ENCODE data around the gene TUT1.
A peak's percentile ranks its signal among the peaks of the same experiment; 100 is the strongest.
"Not testable (repeated sequence)": the region's sequence is repeated elsewhere in the genome, so short reads cannot be mapped to it uniquely, and the experiment has no call there.

Gene TUT1

DNA sequence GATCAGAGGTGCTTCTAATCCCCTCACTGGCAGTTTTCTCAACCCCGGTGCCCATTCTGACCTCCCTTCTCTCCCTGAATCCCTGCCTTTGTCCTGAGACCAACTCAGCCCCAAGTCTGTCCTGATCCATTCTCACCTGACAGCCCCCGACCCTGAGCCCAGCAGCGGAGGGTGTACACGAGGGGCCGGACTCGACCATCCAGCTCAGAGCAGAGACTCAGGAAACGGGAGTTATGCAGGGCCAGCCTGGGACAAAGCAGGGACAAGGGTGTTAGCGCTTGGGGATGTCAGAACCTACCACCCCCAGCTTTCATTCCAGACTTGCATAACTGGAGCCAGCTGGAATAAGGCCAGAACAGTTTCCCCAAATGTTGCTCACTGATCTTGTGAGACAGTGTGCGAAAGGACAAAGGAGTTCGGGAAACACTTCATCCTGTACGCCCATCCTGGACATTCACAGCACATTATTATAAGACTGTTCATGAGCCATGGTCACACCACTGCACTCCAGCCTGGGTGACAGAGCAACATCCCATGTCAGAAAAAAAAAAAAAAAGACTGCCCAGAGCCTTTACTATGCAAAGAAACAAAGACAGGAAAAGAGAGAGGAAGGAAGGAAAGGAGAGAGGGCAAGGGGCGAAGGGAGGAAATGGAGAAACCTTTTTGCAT lies 14.1 kb downstream of the TUT1 start:
- no peak for DNase-seq (ENCODE audit: low read depth in 2 of 2)

DNA sequence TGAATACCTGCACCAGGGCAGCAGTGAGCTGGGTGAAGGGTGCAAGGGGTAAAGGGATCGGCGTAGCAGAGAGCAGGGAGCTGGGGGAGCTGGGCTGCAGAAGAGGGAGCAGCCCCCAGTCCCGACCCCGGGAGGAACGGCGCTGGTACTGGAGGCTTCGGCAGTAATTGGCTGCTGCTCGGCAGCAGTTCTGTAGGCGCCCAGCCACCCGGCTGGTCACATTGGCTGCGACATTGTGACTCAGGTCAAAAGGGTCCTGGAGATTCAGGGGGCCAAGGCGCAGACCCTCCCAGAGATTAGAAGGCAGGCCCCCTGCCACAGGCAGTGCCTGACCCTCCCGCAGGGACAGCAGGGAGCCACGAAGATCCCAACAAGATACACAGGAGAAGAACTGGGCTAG lies 15.5 kb downstream of the TUT1 start:
- DNase-seq (ENCODE audit: low read depth in 2 of 2): no peak

DNA sequence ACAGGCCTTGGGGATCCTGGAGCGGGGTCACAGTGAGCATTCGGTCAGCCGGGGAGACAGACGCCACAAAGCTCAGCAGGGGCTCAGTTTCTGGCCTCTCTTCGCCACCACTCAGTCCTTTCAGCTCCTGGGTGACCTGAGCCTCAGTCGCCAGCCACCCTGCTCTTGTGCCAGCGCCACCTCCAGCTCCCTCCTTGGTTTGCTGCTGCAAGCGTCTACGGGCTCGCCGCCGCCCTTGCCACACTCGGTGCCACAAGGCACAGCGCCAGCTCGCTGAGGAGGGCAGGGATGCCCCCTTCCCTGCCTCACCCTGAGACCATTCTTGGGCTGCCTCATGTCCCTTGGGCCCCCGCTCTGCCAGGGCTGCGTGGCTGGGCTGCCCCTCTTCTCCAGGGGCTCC lies 16.2 kb downstream of the TUT1 start:
- DNase-seq (ENCODE audit: low read depth in 2 of 2): no peak

DNA sequence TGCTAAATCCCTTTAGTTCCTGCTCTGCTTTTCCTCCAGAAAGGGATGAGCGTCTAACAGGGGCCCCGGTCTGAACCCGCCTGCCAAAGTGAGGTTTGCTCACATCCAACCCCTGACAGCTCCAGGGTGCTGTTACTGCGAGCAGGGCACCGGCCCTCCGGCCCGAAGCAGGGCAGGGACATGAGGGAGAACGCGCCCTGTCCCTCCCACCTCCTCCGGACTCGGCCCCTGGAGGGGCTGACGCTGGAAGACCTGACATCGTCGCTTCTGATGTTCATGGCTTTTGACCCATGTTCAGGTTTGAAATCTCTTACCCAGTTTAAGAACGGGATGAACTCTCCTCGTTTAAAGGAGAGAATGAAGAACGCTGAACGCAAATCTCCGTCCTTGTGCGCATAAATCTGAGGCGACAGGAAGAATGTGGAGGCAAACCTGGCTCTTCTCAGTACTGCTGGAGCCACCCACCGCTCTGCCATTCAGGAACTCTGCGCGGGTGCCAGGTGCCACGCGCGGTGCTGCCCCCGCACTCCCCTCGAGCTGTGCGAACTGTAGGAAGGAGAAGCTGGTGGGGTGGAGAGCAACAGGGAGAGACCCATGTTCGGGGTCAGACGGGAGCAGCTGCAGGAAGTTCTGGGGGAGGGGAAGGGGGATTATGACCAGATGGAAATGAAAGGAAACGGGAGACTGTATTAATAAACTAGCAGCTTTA lies 16.8 kb downstream of the TUT1 start:
- no peak for DNase-seq (ENCODE audit: low read depth in 2 of 2)

DNA sequence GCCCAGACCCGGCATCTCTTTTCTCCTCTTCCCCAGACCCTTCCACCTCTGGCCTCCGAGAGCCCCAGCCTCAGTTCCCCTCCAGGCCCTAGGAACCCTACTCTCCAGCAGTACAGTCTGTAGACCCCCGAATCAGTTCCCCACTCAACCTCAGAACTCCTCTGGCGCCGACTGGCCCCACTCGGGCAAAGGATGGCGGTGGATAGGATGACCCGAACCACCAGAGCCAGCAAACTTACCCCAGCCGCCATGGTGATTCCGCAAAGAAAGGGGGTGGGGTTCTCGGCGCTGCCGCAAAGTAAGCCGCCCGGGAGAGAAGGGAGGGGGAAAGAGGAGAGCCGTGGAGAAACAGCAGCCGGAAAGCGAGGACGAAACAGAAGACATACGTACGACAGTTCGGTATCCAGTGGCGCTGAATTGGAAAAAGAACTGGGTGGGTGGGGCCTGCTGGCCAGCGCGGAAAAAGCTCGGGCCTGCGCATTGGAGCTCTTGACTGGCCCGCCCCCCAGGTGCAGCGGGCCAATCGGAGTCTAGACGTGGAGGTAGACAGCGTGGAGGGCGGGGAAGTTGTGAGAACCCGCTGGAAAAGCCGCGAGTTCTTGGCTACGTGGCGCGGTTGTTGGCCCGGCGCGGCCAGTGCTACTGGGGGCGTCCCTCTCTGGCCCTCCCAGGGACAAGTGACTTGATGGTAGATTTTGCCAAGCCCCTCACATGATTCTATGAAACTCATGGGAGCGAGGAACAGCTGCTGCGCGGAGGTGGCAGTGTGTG lies 17.5 kb downstream of the TUT1 start, which contains the start of gene EEF1G:
EEF1G (minus strand) TSS at position 300 of the 771 bp plus-strand sequence; CDS start at position 251, 49 bp downstream.
- peak; percentile 94 to 97 for DNase-seq (ENCODE audit: low read depth in 2 of 2)

DNA sequence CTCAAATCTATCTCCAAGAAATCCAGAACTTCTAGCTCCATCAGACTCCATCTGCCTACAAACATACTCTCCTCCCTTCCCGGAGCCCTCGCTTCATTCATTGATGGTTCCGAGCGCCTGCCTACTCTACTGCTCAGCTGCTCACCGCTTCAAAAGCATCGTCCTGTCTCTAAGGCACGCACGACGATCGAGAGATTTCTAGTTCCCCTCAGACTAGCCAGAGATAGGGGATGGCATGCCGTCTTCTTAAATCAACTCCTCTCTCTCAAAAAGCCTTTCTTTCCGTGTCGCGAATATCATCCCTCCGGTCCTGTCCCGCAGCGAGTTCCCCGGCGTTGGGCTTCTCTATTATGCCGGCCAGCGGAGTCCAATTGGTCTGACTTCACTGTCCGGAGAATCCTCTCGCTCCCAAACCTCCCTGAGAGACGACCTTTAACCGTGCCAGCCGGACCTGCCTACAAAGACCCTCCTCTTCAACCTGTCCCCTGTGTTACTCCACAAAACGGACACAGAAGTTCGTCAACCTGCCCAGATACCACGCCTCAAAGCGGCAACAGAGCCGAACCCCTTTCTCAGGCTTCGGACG lies 18.2 kb downstream of the TUT1 start:
- no peak for DNase-seq (ENCODE audit: low read depth in 2 of 2)

DNA sequence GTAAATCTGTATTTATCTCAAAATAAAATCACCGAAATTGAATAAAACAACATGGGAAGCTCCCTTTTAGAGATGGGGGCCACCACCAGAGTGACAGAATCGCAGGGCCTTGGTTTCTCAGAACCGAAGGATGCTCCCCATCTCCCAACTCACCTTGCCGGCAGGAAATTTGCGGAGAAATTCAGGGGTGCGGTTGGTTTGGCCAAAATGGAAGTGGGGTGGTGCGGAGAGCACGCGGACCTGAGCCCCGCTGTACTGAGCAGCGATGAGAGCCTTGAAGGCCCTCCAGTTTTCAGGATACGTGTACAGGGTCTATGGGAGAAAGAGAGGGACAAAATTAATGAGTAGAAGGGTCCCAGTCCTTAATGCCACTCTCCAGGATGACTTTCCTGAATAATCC lies 18.9 kb downstream of the TUT1 start:
- no peak for DNase-seq (ENCODE audit: low read depth in 2 of 2)

DNA sequence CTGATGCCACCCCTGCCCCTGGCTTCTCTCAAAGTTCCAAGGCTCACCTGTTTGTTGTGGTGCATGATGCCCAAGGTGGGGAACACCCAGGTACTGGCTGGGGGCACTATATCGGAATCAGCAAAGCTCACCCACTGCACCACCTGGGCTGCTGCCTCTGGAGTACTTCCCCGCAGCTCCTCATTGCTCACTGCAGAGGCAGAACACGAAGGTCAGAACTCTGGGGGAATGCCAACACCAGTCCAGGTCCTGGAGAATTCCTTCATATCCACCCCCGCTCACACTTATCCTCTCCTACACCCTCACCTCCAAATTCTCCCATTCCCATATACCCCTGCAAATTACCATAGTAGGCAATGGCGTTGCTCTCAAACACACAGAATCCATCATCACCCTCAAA lies 19.8 kb downstream of the TUT1 start:
- DNase-seq (ENCODE audit: low read depth in 2 of 2): not testable (repeated sequence)

DNA sequence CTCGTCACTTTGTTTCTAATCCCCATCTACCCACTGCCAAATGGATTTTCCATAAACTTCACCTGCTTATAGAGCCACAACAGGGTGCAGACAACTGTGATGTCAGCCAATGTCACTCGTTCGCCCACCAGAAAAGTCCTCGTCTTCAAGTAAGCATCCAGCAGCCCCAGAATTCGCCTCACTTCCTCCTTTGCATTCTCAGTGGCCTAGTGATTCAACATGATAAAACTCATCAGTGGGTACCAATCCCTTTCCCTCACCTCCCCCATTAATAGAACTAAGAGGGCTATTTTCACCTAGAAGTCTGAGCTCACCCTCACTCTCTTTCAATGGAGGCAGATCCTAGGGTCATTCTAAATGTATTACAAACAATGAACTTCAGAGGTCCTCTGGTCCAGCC lies 20.4 kb downstream of the TUT1 start:
- DNase-seq (ENCODE audit: low read depth in 2 of 2): not testable (repeated sequence)

DNA sequence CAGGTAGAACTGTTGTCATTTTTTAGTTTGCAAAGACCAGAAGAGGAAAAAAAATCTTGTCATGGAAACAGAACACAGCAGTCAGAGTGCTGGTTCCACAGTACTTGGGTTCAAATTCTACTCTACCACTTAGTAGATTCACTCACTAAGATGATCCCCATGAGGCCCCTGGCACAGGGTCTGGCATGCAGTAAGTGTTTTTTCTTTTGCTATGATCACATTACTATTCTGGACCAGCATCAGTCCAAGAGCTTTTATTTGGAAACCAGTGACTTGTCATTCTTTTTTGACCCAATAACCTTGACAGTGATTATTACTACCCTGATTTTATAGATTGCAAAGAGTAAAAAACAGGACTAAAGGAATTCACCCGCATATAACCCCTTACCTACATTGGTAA lies 21.7 kb downstream of the TUT1 start:
- no peak for DNase-seq (ENCODE audit: low read depth in 2 of 2)

DNA sequence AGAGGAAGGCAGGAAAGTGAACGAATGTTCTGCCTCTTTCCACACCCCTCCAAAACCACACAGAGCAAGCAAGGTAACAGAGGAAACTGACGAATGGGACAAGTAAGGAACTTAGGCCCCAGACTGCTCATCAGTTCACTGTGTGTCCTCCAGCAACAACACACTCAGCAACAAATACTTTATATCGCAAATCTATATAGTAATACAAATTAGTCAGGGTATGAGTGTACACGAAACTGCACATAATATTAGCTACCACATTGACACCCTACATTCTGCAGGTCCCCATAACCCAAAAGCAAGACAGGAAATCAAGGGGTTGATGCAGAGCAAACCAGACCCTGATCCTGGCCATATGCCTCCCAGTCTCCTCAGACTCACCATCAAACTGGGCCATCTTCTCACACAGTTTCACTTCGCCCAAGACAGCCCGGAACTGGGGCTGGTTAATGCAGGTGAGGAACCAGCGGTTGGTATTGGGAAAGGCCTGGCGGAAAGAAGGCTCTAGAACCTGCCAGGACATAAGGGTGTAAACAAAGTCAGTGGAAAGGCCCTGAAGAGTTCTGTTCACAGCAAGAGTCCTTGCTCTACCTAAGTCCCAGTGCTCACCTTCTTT lies 24.2 kb downstream of the TUT1 start:
- DNase-seq (ENCODE audit: low read depth in 2 of 2): no peak

DNA sequence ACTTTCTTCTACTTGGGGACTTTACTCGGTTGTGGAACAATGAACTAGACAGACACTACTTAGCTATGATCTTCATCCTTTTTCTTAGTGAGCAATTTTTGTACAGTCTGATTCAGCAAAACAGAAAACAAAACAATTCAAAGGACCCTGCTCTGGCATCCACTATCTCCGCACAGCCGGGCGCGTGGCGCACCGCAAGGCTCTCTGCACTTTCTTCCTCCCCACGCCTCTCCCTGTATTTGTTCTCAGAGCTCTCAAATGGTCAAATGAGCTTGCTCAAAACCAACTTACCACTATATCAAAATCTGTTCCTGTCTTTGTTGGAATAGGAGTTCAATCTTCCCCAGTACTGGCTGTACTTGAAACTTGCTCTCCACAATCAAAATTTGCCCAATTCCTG lies 25.1 kb downstream of the TUT1 start:
- no peak for DNase-seq (ENCODE audit: low read depth in 2 of 2)

DNA sequence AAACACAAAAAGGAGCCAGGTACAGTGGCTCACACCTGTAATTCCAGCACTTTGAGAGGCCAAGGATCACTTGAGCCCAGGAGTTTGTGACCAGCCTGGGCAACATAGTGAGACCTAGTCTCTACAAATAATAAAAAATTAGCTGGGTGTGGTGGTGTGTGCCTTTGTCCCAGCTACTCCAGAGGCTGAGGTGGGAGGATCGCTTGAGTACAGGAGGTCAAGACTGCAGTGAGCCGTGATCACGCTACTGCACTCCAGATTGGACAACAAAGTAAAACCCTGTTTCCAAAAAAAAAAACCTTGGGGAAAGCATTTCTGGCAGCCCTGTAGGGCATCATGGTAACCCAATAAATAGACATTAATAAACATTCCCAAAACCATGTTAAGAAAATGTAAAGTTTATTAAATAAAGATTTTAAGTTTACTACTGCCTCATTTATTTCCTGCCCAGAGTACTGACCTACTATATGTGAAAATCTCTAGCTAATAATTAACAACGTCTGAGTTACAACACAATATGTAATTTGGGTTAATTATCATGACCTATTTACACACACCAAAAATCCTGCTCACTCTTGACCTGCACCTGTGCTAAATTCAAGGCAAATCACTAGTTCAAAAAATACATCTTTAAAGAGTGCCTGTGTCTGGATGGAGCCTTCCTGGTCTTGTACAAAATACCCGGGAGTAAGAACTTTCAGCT lies 26.1 kb downstream of the TUT1 start:
- no peak for DNase-seq (ENCODE audit: low read depth in 2 of 2)

DNA sequence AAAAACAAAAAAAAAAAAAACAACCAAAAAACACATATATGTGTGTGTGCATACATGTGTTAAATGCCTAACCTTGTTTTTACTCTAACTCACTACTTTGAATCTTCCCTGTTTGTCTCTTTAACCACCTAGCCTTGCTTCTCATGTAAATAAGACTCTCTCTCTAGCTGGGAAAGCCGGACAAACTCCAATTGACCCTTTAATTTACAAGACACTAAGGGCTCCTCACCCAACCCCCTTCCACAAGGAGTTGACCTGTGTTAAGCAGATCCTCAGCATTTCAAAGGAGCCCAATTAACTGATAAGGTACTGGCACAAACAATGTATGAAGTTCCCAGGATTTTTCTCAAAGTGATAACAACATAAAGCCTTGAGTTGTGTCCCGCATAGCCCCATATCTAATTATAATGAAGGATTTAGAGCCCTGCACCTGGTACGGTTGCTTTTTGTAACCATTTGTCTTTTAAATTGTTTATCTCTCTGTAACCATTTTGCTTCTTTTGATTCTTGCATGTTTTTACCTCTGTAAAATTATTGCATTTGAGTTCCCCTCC lies 29.6 kb downstream of the TUT1 start:
- not testable (repeated sequence) for DNase-seq (ENCODE audit: low read depth in 2 of 2)

DNA sequence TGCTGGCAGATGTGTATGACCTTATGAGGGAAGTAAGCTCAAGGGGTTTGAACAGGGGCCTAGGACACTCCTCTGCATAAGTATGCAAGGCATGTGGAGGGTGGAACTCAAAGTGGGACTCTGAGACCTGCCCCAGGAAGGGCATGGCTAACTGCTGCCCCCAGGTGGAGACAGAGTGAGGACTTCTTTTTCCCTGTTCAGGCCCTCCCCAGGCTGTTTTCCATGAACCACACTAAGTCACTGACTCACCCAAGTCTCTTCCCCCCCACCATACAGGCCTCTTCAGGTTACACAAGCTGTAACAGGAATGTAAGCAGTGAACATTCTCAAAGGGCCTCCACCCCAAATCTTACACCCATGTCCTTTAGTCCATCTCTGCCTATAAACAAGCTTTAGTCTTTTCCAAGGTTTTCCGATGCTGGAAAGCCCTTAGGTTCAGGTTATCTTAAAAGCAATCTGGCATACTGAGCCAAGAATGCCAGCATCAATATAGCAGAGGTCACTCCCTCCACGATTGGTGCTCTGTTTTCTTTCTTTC lies 30.7 kb downstream of the TUT1 start:
- peak; percentile 59 to 72 for DNase-seq (ENCODE audit: low read depth in 2 of 2)

DNA sequence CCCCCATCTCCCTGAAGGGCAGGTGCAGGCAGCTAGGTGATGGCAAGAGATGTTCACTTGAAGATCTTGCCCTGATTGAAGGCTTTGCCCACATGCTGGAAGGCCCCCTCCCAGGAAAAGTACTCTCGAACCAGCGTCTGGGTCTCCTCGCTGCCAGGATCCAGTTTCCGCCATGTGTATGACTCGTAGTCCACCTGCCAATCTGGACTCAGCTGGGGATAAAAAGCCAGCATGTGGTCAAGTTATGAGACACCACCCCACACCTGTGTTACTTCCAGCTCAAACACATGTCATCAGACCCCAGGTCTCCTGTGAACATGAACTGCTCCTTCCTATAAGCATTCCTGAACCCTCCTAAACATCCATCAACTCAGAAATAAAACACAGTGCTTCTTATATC lies 31.7 kb downstream of the TUT1 start:
- not testable (repeated sequence) for DNase-seq (ENCODE audit: low read depth in 2 of 2)

DNA sequence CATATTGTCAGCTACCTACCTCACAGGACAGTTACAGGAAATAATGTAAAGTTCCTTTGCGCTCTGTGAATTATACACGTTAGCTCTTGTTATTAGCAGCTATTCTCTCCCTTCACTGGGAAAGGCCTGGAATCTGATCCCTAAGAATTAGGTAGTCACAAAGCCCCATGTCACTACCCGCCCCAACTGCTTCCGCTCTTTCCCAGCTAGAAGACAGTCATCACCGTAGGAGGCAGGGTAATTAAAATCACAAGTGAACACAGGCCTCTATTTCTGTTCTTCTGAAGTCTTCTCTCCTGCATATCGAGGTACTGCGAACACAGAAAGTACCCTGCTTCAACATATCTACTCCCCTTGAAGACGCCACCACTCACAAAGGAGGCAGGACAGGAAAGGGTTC lies 32.1 kb downstream of the TUT1 start:
- no peak for DNase-seq (ENCODE audit: low read depth in 2 of 2)

DNA sequence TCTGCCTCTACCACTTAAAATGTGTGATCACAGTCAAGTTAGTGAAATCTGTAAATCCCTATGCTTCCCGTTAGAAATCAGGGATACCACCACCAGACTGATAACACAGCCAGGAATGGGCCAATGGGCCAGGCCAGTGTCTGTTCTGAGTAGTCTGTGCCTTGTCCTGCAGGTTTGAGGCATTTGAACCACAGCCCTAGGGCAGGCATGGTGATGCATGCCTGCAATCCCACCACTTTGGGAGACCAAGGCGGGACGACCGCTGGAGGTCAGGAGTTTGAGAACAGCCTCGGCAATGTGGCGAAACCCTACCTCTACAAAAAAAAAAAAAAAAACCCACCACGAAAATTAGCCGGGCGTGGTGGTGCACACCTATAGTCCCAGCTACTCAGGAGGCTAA lies 32.7 kb downstream of the TUT1 start:
- DNase-seq (ENCODE audit: low read depth in 2 of 2): no peak

DNA sequence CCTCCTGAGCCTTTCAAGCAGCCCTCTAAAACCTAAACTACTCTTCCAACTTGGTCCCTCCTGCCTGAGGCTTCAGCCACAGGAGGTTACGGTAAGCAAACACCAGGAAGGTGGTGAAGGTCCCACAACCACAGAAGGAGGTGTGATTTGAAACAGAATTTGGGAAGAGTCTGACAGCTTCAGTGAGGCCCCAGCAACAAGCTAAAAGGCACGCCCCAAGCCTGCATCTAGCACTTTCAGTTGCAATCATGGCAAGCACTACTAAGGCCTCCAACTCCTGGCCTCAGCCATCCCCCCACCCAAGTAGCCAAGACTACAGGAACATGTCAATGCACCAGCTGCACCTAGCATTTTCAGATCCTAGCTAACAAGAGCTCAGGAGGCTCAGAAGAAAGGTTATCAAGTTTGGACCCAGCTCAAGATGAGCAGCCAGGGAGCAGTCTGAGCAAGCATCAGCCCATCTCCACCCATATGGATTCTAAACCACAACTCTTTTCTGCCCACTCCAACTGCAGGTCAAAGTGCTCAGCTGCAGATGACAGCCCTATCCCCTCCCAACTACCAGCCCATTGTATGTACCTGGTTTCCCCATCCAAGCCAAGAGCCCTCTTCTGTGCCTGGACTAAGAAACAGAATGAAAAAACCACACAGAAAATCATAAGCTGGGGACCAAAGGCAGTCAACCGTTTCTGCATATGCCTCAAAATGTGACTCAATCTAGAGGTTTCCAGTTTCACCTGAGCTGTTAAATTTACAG lies 34.3 kb downstream of the TUT1 start:
- DNase-seq (ENCODE audit: low read depth in 2 of 2): no peak
